ENCODE measurements around the gene RAX2.
A peak's percentile ranks its signal among the peaks of the same experiment; 100 is the strongest.

RAX2 gene

DNA sequence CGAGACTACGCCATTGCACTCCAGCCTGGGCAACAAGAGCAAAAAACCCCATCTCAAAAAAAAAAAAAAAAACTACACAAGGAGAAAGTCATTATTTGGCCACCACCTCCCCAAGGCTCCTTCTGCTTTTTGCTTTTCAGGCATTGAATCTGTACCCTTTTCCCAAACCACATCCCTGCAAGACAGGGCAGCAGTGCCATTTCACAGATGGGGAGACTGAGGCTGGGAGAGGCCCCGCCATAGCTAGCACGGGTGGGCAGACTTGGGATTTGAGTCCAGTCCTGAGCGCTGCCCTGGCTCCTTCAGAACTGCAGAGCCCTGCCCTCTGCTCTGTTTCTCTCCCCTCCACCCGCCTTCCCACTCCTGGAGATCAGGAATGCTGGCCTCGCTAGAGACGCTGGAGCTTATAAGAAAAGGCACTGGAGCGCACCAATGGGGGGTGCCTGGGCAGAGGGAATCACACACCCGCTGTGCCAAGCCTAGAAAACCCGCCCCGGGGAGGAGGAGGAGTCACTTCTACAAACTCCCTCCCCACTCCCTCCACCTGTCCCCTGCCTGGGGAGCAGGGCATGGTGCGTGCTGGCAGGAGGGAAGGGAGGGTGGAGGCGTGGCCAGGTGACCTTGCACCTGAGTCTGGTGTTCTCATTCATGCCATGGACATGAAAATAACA lies 46.3 kb downstream of the RAX2 start:
- no peak for DNase-seq (ENCODE audit: low read depth)

DNA sequence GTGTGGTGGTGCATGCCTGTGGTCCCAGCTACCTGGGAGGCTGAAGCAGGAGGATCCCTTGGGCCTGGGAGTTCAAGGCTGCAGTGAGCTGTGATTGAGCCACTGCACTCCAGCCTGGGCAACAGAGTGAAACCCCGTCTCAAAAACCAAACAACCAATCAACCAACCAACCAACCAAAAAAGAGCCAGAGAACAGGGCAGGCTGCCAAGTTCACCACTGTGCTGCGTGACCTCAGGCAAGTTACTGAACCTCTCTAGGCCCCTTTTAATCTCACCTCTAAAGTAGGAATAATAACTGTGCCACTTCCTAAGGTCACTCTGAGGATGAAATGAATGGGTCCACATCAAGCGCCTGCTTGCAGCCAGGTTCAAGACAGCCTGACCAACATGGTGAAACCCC lies 46.9 kb downstream of the RAX2 start:
- no peak for DNase-seq (ENCODE audit: low read depth)

DNA sequence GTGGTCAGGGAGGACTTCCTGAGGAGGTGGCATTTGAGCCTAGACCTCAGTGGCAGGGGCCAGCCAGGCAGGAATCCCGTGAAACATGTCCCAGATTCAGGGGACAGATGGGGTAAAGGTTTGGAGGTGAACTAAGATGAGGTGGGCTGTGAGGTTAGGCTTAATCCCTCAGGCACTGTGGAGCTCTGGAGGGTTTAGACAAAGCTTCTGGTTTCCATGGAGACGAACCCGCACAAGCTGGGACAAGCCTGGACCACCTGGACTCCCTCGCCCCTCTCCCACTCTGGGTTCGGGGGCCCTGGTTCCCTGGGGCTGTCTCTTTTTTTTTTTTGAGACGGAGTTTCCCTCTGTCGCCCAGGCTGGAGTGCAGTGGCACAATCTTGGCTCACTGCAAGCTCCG lies 48.1 kb downstream of the RAX2 start:
- DNase-seq (ENCODE audit: low read depth), result no peak

DNA sequence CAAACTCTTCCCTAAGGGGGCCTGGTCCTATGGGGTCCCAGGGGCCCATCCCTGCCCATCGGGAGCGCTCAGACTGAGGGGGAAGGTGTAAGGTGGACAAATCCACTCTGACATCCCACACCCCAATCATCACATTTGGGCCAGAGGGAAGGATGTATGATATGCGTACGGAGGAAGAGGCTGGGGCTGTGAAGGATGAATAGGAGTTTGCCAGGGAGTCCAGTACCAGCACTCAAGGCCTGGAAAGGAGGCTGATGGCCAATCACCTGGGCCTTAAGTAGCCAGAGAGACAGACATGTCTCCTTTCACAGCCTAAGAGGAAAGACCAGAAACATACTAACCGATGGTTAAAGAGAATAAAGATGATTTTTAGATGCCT lies 48.9 kb downstream of the RAX2 start:
- no peak for DNase-seq (ENCODE audit: low read depth)

DNA sequence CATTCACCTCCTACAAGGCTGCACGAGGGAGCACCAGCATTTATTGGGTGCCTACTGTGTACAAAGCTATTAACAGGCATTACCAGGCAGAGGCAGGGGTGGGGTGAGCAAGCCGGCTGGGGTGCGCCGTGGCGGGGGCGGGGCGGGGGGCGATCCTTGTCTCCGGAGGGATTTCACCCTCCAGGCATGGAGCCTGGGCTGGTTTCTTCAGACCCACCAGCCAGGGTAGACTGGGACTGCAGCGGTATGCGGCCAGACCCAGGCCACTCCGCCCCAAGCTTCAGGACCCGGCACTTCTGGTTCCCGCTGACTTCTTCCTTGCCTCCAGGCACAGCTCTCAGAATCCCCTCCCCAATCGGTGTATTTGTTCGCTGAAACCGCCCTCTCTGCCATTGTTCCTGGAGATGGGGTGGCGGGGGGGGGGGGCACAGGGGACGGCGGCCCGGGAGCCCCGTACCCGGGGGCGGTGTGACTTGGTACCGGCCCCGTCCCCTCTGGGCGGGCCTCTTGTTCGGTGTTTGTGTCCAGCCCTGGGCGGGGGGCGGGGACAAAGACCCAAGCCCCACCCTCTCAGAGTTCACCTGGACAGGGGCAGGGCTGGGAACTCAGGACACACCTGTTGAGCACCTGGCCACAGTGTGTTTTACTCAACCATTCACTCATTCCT lies 49.5 kb downstream of the RAX2 start:
- no peak for DNase-seq (ENCODE audit: low read depth)

DNA sequence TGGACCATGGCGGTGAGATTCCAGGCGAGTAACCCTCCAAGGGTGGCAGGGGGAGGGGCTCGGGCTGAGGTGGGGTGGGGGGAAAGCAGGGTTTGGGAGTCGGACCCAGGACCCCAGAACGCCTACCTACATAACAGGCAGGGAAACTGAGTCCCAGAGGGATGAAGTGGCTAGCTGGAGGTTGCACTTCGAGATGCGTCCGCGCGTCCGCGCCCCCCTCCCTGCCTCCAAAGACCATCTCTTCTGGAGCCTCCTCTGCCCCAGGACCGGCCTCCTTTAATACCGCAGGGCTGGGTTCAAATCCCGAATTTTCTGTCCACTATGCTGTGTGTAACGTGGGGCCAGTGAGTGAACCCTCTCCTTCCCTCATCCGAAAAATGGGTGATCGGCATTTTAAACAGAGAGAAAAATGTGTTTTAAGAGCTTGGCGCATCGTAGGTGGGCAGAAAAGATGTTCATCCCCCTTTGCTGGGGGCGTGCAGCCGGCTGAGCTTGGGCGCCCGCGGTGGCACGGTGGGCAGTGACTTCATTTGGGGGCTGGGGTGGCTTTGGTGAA lies 50.1 kb downstream of the RAX2 start:
- no peak for DNase-seq (ENCODE audit: low read depth)

DNA sequence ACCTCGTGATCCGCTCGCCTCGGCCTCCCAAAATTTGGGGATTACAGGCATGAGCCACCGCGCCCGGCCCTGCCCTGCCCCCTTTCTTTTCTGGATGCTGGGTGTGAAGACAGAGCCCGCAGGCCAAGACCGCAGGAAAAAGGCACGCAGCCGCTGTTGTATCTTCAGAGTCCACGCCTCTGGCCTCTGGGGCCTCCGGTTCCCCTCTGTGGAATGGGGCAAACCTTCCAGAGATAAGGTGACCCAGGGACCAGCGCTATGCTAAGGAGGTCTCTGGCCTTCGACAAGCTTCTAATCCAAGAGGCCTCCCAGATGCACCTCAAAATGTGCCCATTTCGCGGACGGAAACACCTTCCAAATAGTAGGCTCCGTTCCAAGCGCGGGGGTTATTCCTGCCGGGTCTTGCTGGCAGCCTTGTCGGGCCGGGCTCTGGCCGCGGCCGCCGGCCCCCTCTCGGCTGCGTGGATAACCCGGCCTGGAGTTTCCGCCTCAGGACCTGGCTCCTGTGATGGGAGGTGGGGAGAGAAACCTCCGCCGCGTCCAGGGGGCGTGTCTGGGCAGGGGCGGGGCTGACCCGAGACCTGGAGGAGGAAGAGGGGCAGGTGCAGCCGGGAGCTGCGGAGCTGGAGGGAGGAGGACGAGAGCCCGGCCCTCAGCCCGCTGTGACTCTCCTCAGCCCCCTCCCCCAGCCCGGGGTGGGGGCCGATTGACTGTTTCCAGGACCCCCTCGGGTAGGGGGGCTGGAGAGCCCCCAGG lies 50.7 kb downstream of the RAX2 start:
- DNase-seq (ENCODE audit: low read depth), result peak; percentile 79

DNA sequence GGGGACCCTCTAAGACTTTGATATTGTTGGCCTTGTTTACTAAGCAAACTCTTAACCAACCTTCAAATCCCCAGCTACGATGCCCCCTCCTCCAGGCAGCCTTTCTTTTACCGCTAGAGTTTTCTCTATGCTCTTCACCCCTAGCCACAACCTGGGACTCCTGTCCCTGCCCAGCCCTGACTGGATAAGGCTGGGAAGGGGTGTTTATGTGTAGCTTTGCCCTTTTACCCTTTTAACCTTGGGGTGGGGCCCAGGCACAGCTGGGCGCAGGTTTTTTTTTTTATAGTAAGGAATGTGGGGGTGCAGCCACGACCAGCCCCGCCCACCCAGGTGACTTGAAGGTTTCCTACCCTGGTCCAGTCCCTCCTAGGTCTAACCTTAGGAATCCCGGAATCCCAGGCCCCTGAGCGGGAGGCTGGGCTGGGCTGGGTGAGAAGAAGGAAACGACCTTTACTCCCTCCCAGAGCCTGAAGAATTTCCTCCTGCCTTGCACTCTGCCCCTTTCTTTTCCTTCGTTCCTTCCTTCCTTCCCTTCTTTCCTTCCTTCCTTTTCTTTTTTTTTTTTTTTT lies 51.6 kb downstream of the RAX2 start:
- no peak for DNase-seq (ENCODE audit: low read depth)

DNA sequence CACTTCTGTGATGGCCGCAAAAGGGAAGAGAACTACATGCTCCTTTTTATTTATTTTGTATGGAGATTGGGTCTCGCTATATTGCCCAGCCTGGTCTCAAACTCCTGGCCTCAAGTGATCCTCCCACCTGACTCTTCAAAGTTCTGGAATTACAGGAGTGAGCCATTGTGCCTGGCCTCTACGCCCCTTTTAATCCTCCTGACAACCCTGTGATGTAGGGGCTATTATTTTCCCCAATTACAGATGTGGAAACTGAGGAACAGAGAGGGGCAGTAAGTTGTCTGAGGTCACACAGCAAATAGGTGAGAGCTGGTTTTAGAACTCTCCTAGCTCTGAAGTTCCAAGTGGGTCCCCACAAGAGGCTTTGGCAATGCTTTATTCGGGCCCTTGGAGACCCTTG lies 52.2 kb downstream of the RAX2 start:
- no peak for DNase-seq (ENCODE audit: low read depth)
